Pancreas (tissue), 10 donors: ENCODE results near the gene IL23R. TPM values are rescaled to one million over a fixed set of nuclear protein-coding genes. Genes with fewer than 3 reads are reported as not detected.

Source experiments
- ATAC-seq, 4 donors: fragments of 200-7000 bp; cut with Tn5 transposase; one replicate each; pipeline versions ENCODE4 v1.8.0 to v1.9.1; 2020; ENCODE audit warnings: mild to moderate bottlenecking in 4 of 4, moderate library complexity in 4 of 4
- DNase-seq, 6 donors: peaks; one replicate each; pipeline ENCODE4 v3.0.0-alpha.2; 2020
- FAIRE-seq: peaks from 2 replicates; lab custom pipeline; 2012; peaks lifted over from hg19 to GRCh38; lab: Jason Lieb, UNC
- H3K27ac ChIP-seq, 4 donors: fragments of 200-600 bp; sonication (generic); 1 replicate in 3 of 4; 2 replicates in 1 of 4; pipeline versions ENCODE4 v1.5.0 to v1.8.0; 2020
- H3K27me3 ChIP-seq, 4 donors: fragments of 200-600 bp; one replicate each; pipeline ENCODE4 v1.8.0; 2021
- H3K36me3 ChIP-seq, 3 donors: fragments of 200-600 bp; sonication (generic) in 1 of 3; one replicate each; pipeline versions ENCODE4 v1.5.0 to v1.8.0; 2020 to 2021
- H3K4me1 ChIP-seq, 3 donors: fragments of 200-600 bp; one replicate each; pipeline ENCODE4 v1.8.0; 2021
- H3K4me3 ChIP-seq, 4 donors: fragments of 200-600 bp; sonication (generic) in 2 of 4; one replicate each; pipeline versions ENCODE4 v1.5.0 to v1.8.0; 2020 to 2021
- H3K9me3 ChIP-seq, 4 donors: fragments of 200-600 bp; one replicate each; pipeline ENCODE4 v1.8.0; 2021
- CTCF ChIP-seq, 4 donors: fragments of 200-600 bp; sonication (generic) in 3 of 4; IDR thresholded peaks; one replicate each; pipeline versions ENCODE4 v1.5.0 to v1.8.0; 2021; ENCODE audit warnings: antibody characterized with exemption in 4 of 4
- WGBS, 2 donors: extraction: QIAGEN DNeasy Blood & Tissue Kit; methylation state at CpG; one replicate each; pipeline ENCODE4 v1.1.7; 2013; 5-methylcytosine and 5-hydroxymethylcytosine counted together
- intact Hi-C, 3 donors: fragments of 100-400 bp; cut with DNase I; formaldehyde crosslinking; loops; one replicate each; pipeline versions ENCODE4 v1.11.1 to v1.14.2; 2022
- polyA plus RNA-seq, 2 donors: library from polyadenylated mRNA; stranded (reverse); fragments of 200-250 nt; gene quantifications; one replicate each; pipeline ENCODE4 v1.2.3, GENCODE V29; 2013
- total RNA-seq, 6 donors: library from RNA; stranded (reverse); fragmentation: NEBNext Ultra II Directional in 4 of 6; extraction: Animal tissue kit (Norgen Biotek cat#: 25700) in 4 of 6; gene quantifications; one replicate each; pipeline versions ENCODE4 v1.2.1 to v1.2.4, GENCODE V29; 2021 to 2023
- donor health status: healthy with polysubstance abuse.
- donor health status: DM: no; HTN: no; CAD: no; lungs with moderate emphysema.
- donor health status: DM: no; HTN: no; CAD: no.
- donor health status: control.
- donor health status: control.
- donor health status: Bipolar disorder and iron deficiency.
- donor health status: DM: yes; HTN: yes; CAD: no.
- donor health status: DM: no; HTN: no; CAD: no.
- donor health status: DM: no; HTN: no; CAD: no.
- donor health status: DM: yes; HTN: yes; CAD: no.

IL23R gene
- under 1 TPM in 4 of 6 donors, not detected in 2; 0.09 to 0.22 (median 0.16) TPM for total RNA-seq
- polyA plus RNA-seq = under 1 TPM in 1 of 2 donors, not detected in 1; 0.05 TPM

- TF ChIP-seq CTCF (IDR thresholded peaks at IDR 0.05) = no peak
- ATAC-seq (no peak), FAIRE-seq (no peak)
These were observed at the start of gene IL23R for GRCh38 chr1:67166196-67166595. Gene IL23R, plus strand, starts transcription at chr1:67166454. Its CDS starts 1,667 bp downstream, at chr1:67168121.

GRCh38 chr1:67118191-67118590, 48.1 kb upstream of the IL23R start:
- FAIRE-seq (no peak), ATAC-seq (no peak), DNase-seq (no peak)
- H3K27ac ChIP-seq = no peak overlapping the region
- H3K4me1 ChIP-seq = no peaks in the 10 kb centered on the region
- no peaks in the 10 kb centered on the region for H3K27me3 ChIP-seq
- intact Hi-C loops = no loop called here
- H3K4me3 ChIP-seq = no peak overlapping the region
- H3K9me3 ChIP-seq = no peaks in the 10 kb centered on the region
- no peak for TF ChIP-seq CTCF (IDR thresholded peaks at IDR 0.05)
- no peaks in the 10 kb centered on the region for H3K36me3 ChIP-seq

More at GRCh38 chr1:67166196-67166595, at the start of gene IL23R:
- H3K4me1 ChIP-seq = peaks cover 7 to 15% (median 8%) of the 10 kb centered on the region in 3 donors
- intact Hi-C loops = no loop called here
- no peaks in the 10 kb centered on the region for H3K36me3 ChIP-seq
- H3K9me3 ChIP-seq = no peaks in the 10 kb centered on the region
- H3K27ac ChIP-seq = no peak within 1 kb of the TSS
- H3K27me3 ChIP-seq = no peaks in the 10 kb centered on the region
- no peak for DNase-seq
- 85 to 93% methylated on average over 4 of the region's 4 CpGs for WGBS, 2 donors
- no peak within 1 kb of the TSS for H3K4me3 ChIP-seq

GRCh38 chr1:67118646-67119045, 47.6 kb upstream of the IL23R start:
- ATAC-seq (no peak), FAIRE-seq (no peak), DNase-seq (no peak)
- TF ChIP-seq CTCF (IDR thresholded peaks at IDR 0.05) = no peak
- intact Hi-C loops = no loop called here
- Histone ChIP-seq H3K9me3 (no peaks in the 10 kb centered on the region), H3K4me1 (no peaks in the 10 kb centered on the region), H3K27me3 (no peaks in the 10 kb centered on the region), H3K27ac (no peak overlapping the region), H3K4me3 (no peak overlapping the region), H3K36me3 (no peaks in the 10 kb centered on the region)
- 58% methylated on average over 3 of the region's 3 CpGs for WGBS, 2 donors

- Histone ChIP-seq H3K4me1 (no peaks in the 10 kb centered on the region), H3K36me3 (no peaks in the 10 kb centered on the region), H3K9me3 (no peaks in the 10 kb centered on the region), H3K4me3 (no peak overlapping the region), H3K27ac (no peak overlapping the region), H3K27me3 (no peaks in the 10 kb centered on the region)
- DNase-seq = no peak
- TF ChIP-seq CTCF (IDR thresholded peaks at IDR 0.05) = no peak
- intact Hi-C loops = no loop called here
- WGBS, 2 donors = 91 to 94% methylated on average over 4 of the region's 4 CpGs
- no peak for FAIRE-seq
- no peak for ATAC-seq
These were observed 45.2 kb upstream of the IL23R start for GRCh38 chr1:67120855-67121619.

GRCh38 chr1:67124455-67124854, 41.8 kb upstream of the IL23R start:
- H3K9me3 ChIP-seq = no peaks in the 10 kb centered on the region
- no peak overlapping the region for H3K27ac ChIP-seq
- TF ChIP-seq CTCF (IDR thresholded peaks at IDR 0.05) = no peak
- 42 to 49% methylated on average over 4 of the region's 4 CpGs for WGBS, 2 donors
- no peak overlapping the region for H3K4me3 ChIP-seq
- intact Hi-C loops = no loop called here
- no peaks in the 10 kb centered on the region for H3K36me3 ChIP-seq
- H3K4me1 ChIP-seq = peaks cover 0 to 14% (median 5%) of the 10 kb centered on the region in 3 donors
- DNase-seq (peak in 1 of 6 donors; percentile 16), ATAC-seq (peak in 3 of 4 donors; percentile 65 to 86 (median 79)), FAIRE-seq (no peak)
- no peaks in the 10 kb centered on the region for H3K27me3 ChIP-seq
